Mononuclear cell (primary cell): ENCODE data around the gene VEPH1. TPM values are rescaled to one million over a fixed set of nuclear protein-coding genes. Genes with fewer than 3 reads are reported as not detected.

Source experiments
- H3K27me3 ChIP-seq: 2 replicates; pipeline ENCODE4 v1.6.0; 2011; ENCODE audit warnings: low read length, control low read depth; ENCODE audit not compliant: insufficient read depth
- H3K4me1 ChIP-seq: 2 replicates; pipeline ENCODE4 v1.5.1; 2011; ENCODE audit warnings: mild to moderate bottlenecking, low read length, control low read depth; ENCODE audit not compliant: insufficient read depth
- H3K4me3 ChIP-seq: 2 replicates; pipeline ENCODE4 v1.5.1; 2011; ENCODE audit warnings: mild to moderate bottlenecking, low read length, moderate library complexity
- H3K9me3 ChIP-seq: 2 replicates; pipeline ENCODE4 v1.5.1; 2011; ENCODE audit warnings: low read depth, mild to moderate bottlenecking, control low read depth, low read length
- total RNA-seq: library from RNA; depleted of rRNA; stranded (reverse); fragments of >200 nt; gene quantifications from one replicate; pipeline ENCODE4 v1.2.3, GENCODE V29; 2012

The VEPH1 gene
- total RNA-seq, 1 donor, result 8.8 TPM

- Histone ChIP-seq H3K4me1 (no peaks in the 10 kb centered on the region), H3K27me3 (no peaks in the 10 kb centered on the region), H3K4me3 (no peak overlapping the region), H3K9me3 (no peaks in the 10 kb centered on the region)
Observed at GRCh38 chr3:157323360-157323759, 179.9 kb downstream of the VEPH1 start.

- no peak overlapping the region for H3K4me3 ChIP-seq
- H3K9me3 ChIP-seq, result no peaks in the 10 kb centered on the region
- no peaks in the 10 kb centered on the region for H3K27me3 ChIP-seq
- H3K4me1 ChIP-seq, result no peaks in the 10 kb centered on the region
Observed at GRCh38 chr3:157319672-157320071, 183.5 kb downstream of the VEPH1 start.

- Histone ChIP-seq H3K27me3 (no peaks in the 10 kb centered on the region), H3K9me3 (no peaks in the 10 kb centered on the region), H3K4me1 (no peaks in the 10 kb centered on the region), H3K4me3 (no peak overlapping the region)
Observed at GRCh38 chr3:157318639-157319288, 184.5 kb downstream of the VEPH1 start.

- Histone ChIP-seq H3K4me1 (no peaks in the 10 kb centered on the region), H3K9me3 (no peaks in the 10 kb centered on the region), H3K4me3 (no peak overlapping the region), H3K27me3 (no peaks in the 10 kb centered on the region)
Observed at GRCh38 chr3:157317895-157318294, 185.3 kb downstream of the VEPH1 start.

GRCh38 chr3:157313186-157313585 is 190.0 kb downstream of the VEPH1 start:
- Histone ChIP-seq H3K4me1 (no peaks in the 10 kb centered on the region), H3K27me3 (no peaks in the 10 kb centered on the region), H3K9me3 (no peaks in the 10 kb centered on the region), H3K4me3 (no peak overlapping the region)

- no peaks in the 10 kb centered on the region for H3K27me3 ChIP-seq
- no peaks in the 10 kb centered on the region for H3K9me3 ChIP-seq
- H3K4me1 ChIP-seq, result no peaks in the 10 kb centered on the region
- H3K4me3 ChIP-seq, result no peak overlapping the region
Observed at GRCh38 chr3:157312376-157312745, 190.9 kb downstream of the VEPH1 start.

- Histone ChIP-seq H3K9me3 (no peaks in the 10 kb centered on the region), H3K4me3 (no peak overlapping the region), H3K27me3 (no peaks in the 10 kb centered on the region)
Observed at GRCh38 chr3:157311633-157312375, 191.4 kb downstream of the VEPH1 start.

GRCh38 chr3:157310329-157311052 is 192.7 kb downstream of the VEPH1 start:
- no peaks in the 10 kb centered on the region for H3K4me1 ChIP-seq
- no peaks in the 10 kb centered on the region for H3K9me3 ChIP-seq
- H3K4me3 ChIP-seq, result no peak overlapping the region
- no peaks in the 10 kb centered on the region for H3K27me3 ChIP-seq

More at GRCh38 chr3:157311633-157312375, 191.4 kb downstream of the VEPH1 start:
- no peaks in the 10 kb centered on the region for H3K4me1 ChIP-seq

- Histone ChIP-seq H3K27me3 (no peaks in the 10 kb centered on the region), H3K4me3 (no peak overlapping the region), H3K4me1 (no peaks in the 10 kb centered on the region), H3K9me3 (no peaks in the 10 kb centered on the region)
Observed at GRCh38 chr3:157306502-157306901, 196.7 kb downstream of the VEPH1 start.

- Histone ChIP-seq H3K4me3 (no peak overlapping the region), H3K4me1 (no peaks in the 10 kb centered on the region), H3K27me3 (no peaks in the 10 kb centered on the region), H3K9me3 (no peaks in the 10 kb centered on the region)
Observed at GRCh38 chr3:157305392-157305791, 197.8 kb downstream of the VEPH1 start.

GRCh38 chr3:157301755-157302154 is 201.5 kb downstream of the VEPH1 start:
- Histone ChIP-seq H3K4me1 (no peaks in the 10 kb centered on the region), H3K4me3 (no peak overlapping the region), H3K9me3 (no peaks in the 10 kb centered on the region), H3K27me3 (no peaks in the 10 kb centered on the region)

- Histone ChIP-seq H3K4me3 (no peak overlapping the region), H3K27me3 (no peaks in the 10 kb centered on the region), H3K9me3 (no peaks in the 10 kb centered on the region), H3K4me1 (no peaks in the 10 kb centered on the region)
Observed at GRCh38 chr3:157300981-157301663, 202.1 kb downstream of the VEPH1 start.

- no peaks in the 10 kb centered on the region for H3K9me3 ChIP-seq
- no peaks in the 10 kb centered on the region for H3K27me3 ChIP-seq
- no peak overlapping the region for H3K4me3 ChIP-seq
- no peaks in the 10 kb centered on the region for H3K4me1 ChIP-seq
Observed at GRCh38 chr3:157300094-157300493, 203.1 kb downstream of the VEPH1 start.

GRCh38 chr3:157297328-157297915 is 205.8 kb downstream of the VEPH1 start:
- Histone ChIP-seq H3K4me1 (no peaks in the 10 kb centered on the region), H3K4me3 (no peak overlapping the region), H3K27me3 (no peaks in the 10 kb centered on the region), H3K9me3 (no peaks in the 10 kb centered on the region)

GRCh38 chr3:157294953-157295352 is 208.3 kb downstream of the VEPH1 start:
- Histone ChIP-seq H3K4me1 (no peaks in the 10 kb centered on the region), H3K4me3 (no peak overlapping the region), H3K9me3 (no peaks in the 10 kb centered on the region)

More at GRCh38 chr3:157294953-157295352, 208.3 kb downstream of the VEPH1 start:
- no peaks in the 10 kb centered on the region for H3K27me3 ChIP-seq
